T-helper 1 cell (primary cell): ENCODE results near the gene GNGT2.
"Not testable (repeated sequence)": the region's sequence is repeated elsewhere in the genome, so short reads cannot be mapped to it uniquely, and the experiment has no call there.

ENCODE experiments used
- DNase-seq, 5 donors: peaks; one replicate each; pipeline ENCODE4 v3.0.0-alpha.2; 2012 to 2020

GNGT2 gene

DNA sequence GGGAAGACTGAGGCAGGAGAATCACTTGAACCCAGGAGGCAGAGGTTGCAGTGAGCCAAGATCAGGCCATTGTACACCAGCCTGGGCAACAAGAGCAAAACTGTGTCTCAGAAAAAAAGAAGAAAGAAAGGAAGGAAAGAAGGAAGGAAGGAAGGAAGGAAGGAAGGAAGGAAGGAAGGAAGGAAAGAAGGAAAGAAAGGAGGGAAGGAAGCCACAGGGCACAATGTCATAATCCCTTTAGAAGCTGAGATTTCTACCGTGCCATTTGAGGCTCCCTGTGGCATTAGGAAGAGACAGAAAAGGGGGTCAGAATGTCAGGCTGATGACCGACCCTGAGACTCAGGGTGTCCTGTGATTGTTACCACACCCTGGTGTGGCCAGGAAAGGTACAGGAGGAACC, 6.6 kb downstream of the GNGT2 start:
- no peak for DNase-seq

DNA sequence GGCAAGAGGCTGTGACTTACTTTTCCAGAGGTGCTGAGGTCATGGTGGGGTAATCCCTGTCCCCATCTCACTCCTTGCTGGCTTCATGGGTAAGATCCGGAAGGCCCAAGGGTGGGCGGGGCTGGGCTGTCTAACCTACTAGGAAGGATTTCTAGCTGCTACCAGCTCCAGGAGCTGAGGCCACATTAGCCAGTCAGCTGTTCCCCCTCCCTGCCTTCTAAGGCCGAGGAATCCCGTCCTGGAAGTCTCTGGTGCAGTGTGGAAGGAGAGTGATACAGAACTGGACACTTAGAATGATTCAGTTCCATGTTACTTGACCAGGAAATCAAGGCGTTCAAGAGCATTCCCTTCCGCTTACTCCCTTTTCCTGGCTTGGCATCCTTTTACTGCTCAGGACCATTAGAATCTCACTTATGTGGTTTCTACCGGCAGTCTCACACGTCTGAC, 8.9 kb downstream of the GNGT2 start:
- no peak for DNase-seq

DNA sequence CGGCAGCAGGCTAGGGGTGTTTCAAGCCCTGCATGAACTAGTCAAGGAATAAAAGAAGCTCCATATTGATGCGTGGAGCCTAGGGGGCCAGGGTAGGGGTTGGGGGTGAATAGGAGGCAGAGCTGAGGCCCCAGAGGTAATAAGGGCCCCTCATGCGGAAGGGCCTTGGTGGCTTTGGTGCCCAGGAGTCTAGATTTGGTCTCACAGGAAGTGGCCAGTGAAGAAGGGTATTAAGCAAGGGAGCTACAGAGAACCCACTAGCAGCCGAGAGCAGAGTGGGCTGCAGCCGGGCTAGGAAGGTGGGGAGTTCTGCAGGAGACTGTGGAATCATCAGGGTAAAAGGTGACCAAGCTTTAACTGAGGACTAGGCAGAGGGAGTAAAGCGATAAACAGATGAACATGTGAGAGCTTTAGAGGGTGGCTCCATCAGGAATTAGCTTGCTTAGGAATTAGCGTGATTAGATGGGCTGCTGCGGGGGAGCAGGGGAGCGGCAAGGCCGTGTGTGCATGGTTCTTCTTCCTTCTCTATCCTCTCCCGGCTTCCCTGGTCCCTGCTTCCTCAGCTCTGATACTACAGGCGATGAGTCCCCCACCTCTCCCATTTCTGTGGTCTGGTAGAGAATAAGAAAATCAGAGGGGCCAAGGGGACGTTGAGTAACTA, 9.8 kb downstream of the GNGT2 start:
- no peak for DNase-seq

DNA sequence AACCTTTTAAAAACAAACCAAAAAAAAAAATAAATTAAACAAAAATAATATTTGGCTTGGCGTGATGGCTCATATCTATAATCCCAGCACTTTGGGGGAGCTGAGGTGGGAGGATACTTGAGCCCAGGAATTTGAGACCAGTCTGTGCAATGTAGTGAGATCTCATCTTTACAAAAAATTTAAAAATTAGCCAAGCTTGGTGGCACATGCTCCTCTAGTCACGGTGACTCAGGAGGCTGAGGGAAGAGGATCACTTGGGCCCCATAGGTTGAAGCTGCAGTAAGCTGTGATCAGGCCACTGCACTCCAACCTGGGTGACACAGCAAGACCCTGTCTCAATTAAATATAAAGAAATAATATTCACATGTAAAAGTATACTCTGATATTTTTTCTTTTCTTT, 12.2 kb downstream of the GNGT2 start:
- DNase-seq, result no peak

DNA sequence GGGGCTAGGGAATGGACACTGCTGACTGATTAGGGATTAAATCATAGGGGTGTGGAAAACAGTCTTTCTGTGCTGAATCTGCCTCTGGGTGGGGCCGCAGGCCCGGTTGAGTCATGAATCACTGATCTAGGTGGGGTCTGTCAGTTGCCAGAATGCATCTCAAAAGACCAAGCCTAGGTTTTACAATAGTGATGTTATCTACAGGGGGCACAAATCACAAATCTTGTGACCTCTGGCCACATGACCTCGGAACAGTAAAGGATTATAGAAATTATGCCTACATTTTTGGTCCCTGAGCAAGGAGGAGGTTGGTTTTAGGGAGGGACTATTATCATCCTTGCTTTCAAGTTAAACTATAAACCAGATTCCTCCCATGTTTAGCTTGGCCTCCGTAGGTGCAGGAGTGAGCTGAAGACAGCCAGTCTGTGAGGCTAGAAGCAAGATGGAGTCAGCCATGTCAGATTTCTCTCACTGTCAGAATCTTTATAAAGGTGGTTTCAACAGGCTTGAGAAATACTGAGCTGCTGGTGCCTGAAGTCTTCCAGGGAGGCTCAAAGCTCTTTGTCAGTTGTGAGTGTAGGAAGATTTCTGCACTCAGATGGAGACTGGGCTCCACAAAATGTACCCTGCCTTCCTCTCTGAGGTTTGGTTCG, 12.9 kb downstream of the GNGT2 start:
- no peak for DNase-seq

DNA sequence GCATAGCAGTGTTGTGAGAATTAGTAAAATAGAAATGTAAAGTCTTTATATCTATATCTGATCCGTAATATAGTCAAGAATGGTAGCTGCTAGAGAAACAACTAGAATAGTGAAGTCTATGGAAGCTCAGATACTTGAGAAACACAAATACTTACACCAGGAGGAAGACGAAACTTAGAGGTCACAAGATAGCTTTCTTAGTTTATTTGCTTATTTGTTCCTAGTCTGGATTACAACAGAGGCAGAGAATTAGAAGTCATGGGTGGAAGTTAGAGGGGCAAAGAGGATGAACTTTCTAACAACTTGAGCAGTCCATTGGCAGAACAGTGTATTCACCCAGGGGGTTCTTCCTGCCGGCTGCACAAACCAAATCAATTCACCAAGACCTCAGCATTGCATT, 13.9 kb downstream of the GNGT2 start:
- DNase-seq, result no peak

DNA sequence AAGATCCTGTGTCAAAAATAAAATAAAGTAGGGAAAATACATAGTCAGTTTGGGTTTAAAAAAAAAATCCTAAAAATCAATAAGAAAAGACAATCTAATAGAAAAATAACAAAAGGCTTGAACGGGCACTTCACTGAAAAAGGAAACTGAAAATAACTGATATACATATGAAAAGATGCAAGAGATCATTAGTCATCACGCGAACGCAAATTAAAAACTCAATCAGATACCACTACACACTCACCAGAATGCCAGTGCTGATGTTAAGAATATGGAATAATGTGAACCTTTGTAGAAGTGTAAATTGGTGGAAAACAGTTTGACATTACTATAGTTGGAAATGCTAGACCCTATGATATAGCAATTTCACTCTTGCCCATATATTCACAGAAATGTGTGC, 14.6 kb downstream of the GNGT2 start:
- peak in 1 of 5 donors; percentile 49 for DNase-seq

DNA sequence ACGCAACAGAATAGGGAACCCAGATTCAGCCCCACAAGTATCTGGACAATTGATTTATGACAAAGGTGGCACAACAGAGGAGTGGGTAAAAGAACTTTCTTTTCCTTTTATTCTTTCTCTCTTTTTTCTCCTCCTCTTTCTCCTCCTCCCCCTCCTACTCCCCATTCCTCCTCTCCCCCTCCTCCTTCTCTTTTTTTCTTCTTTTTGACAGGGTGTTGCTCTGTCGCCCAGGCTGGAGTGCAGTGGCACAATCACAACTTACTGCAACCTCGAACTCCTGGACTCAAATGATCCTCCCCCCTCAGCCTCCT, 16.1 kb downstream of the GNGT2 start:
- DNase-seq, result no peak

DNA sequence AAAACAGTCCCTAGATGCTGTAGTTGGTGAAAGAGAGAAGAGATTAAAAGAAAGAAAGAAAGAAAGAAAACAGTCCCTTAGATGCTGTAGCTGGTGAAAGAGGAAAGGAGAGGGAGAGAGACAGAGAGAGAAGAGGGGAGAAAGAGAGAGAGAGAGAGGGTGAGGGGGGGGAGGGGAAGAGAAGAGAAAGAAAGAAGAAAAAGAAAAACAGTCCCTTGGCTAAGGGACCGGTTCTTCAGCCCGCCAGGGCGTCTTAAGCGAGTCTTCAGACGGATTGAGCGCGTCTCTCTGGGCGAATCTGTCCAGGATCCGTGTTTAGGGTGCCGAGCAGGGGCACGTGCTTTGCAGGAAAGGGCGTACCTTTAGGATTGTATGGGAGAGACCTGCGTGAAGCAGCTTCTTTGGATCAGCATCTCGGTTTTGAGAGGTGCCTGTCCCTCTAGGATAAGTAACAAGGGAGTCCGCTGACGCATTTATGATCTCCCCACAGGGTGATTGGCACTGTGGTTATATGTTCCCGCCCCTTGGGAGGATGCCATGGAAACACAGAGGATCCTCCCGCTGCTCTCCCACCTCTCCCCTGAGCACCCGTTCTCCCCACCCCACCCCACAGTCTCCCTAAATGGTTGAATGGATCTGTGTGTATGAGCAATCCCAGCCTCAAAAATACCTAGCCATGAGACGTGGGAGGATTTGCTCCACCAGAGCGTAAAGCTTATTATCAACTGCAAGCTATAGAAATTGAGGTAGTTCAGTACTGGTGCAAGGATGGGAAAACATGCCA, 16.7 kb downstream of the GNGT2 start:
- DNase-seq, result peak in 1 of 5 donors; percentile 44

DNA sequence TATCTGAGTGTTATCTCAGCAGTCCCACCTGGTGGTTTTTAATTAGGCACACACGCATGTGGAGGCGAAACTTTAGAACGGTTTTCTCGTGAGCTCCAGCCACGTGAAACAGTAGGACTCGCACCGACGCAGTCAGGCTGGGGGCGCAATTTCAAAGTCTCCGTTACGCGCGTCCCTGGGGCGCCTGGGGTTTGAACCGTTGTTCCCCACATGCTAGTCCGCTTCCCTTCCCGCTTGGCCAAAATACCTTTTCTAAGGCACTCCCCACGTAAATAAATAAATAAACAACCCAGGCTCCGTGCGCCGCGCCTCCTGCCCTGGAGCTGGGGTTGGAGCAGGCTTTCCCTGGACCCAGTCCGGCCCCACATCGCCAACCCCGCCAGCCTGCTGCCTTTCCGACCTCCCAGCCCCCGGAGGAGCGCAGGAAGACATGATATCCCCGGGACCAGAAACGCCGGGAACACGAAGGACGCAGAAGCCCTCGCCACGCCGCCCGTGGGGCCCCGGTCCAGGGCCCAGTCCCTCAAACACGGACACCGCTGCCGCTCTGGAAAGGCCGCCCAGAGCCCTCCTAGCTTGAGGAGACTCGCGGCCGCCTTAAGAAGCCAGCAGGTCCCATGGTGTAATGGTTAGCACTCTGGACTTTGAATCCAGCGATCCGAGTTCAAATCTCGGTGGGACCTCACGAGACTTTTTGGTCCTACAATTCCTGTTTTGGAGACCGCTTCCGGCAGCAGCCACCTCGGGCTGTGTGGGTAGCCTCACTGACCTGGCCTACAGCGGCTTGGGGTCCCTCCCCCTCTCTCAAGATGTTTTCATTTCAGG, 18.2 kb downstream of the GNGT2 start:
- peak; percentile 67 to 85 (median 77) for DNase-seq

DNA sequence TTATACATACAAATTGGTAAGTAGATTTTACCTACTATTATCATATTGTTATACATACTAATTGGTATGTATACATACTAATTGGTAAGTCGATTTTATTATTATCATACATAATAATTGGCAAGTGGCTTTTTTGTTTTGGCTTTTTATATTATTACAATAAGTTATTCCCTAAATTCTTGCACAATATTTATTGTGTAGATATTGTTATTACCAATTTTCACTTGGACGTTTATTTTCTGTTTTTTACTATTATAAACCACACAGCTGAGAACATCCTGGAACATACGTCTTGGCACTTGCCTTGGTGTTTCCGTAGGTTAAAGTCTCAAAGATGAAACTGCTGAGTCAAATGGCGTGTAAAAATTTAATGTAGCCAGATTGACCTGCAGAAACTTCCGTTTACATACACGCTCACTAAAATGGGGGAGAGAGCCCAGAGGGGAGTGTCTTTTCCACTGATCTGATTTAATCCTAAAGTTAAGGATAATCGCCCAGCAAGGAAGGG, 18.9 kb downstream of the GNGT2 start:
- peak in 1 of 5 donors; percentile 84 for DNase-seq

DNA sequence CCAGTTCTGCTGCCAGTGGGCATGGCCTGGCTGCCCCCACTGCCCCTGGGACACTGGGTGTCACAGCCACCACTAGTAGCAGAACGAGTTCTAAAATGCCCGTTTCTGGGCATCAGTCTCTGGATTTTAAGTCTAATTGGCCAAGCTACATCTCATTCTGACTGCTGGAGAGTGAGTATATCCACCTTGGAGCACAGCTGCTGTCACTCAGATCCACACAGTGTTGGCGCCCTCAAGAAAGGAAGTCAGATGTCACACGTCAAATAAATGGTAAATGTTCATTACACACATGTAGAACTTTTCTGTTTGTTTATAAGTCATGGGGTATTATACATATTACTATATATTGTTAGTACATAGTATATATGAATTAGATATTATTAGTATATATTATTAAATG, 19.4 kb downstream of the GNGT2 start:
- DNase-seq, result no peak

DNA sequence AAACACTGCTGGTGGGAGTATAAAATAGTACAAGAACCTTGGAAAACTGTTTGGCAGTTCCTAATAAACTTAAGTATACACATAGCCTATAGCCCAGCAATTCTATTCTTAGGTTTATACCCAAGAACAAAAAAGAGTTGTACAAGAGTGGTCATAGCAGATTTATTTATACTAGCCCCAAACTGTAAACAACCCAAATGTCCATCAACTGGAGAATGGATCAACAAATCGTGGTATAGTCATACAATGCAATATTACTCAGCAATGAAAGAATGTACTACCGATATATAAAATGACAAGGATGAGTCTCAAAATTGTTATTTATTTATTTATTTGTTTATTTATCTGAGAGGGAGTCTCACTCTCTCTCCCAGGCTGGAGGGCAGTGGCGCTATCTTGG, 23.1 kb downstream of the GNGT2 start:
- no peak for DNase-seq

DNA sequence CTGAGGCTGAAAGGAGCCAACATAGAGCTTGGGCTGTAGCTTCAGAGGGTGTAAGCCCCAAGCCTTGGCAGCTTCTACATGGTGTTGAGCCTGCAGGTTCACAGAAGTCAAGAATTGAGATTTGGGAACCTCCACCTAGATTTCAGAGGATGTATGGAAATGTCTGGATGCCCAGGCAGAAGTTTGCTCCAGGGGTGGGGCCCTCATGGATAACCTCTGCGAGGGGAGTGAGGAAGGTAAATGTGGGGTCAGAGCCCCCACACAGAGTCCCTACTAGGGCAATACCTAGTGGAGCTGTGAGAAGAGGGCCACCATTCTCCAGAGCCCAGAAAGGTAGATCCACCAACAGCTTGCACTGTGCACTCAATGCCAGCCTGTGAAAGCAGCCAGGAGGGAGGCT, 25.0 kb downstream of the GNGT2 start:
- not testable (repeated sequence) for DNase-seq

DNA sequence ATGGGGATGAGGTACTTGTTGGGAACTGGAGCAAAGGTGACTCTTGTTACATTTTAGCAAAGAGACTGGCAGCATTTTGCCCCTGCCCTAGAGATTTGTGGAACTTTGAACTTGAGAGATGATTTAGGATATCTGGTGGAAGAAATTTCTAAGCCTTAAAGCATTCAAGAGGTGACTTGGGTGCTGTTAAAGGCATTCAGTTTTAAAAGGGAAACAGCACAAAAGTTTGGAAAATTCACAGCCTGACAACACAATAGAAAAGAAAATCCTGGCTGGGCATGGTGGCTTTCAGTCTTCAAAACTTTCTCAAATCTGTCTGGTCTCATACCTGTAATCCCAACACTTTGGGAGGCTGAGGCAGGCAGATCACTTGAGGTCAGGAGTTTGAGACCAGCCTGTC, 25.9 kb downstream of the GNGT2 start:
- not testable (repeated sequence) for DNase-seq

DNA sequence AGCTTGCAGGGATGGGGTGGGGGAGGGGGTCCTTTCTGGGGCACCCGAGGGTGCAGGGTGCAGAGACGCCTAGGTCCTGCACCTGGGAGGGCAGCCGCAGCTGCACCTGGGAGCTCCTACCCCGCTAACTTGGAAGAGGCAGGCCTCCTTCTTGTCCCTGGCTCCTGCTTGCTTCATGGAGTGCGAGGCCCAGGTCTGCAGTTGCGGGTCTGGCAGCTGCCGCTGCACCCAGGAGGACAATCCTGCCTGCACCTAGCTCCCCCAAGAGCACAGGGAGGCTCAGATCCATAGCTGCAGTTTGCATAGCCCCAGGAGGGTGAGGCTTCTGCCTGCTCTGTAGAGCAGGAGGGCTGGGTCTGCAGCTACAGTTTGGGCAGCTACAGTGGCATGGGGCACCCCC, 26.6 kb downstream of the GNGT2 start:
- no peak for DNase-seq

DNA sequence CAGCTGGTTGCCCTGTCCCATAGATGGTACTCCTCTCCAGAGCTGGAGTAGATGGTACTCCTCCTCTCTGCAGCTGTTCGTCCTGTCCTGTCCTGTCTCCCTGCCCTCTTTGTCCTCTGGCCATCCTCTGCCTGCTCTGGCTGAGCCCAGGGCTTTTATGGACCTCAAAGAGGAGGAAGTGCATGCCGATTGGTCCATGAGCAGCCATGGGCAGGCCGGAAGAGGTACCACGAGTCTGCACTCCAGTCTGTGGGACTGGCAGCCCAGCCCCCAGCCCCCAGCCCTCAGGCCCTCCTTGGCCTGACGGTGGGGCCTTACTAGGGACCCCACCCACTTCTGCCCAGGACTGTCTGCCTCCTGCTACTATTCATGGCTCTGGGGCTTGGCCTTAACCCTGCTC, 27.0 kb downstream of the GNGT2 start:
- no peak for DNase-seq

DNA sequence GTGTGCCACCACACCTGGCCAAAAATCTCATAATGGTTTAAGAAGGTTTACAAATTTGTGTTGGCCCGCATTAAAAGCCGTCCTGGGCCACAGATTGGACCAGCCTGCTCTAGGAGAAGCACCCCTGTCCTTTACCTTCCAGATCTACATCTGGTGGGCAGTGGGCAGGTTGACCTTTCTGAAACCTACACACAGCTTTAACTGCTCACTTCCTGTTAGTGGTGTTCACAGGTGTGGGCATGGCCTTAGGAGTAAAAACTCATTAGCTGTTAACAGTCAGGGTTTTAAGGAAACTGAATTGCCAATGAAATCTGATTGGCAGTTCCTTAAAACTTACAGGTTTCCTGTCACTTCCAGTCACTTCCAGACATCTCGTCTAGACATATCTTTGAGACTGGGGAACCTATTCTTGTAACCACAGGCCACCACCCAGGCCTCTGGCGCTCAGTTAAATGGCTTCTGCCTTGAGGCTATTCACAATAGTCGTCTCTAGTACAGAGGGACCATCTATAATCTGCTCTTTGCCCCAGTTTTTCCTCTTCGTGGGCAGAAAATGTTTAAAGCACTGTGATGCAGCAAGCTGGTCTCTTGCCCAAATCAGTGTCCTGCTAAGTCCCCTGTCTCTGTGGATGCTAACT, 29.3 kb downstream of the GNGT2 start:
- no peak for DNase-seq

DNA sequence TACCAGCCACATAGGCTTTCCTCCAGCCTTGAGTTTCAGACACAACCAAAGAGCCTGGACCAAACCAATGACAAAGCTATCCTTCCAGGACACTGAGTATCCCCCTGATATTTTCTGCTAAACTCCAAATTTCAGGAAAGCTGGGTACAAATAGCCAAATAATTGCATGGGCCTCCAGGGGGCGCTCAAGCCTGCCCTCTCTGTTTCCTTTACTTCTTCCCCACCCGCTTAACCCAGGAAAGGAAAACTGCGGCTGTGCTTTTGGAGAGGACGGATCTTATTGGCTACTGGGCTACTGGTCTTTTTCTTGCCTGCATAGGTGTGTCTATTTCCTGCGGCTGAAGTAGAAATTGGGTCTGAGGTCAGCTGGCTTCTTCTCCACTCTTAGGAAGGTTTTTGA, 30.1 kb downstream of the GNGT2 start:
- peak; percentile 25 to 62 (median 49) for DNase-seq

DNA sequence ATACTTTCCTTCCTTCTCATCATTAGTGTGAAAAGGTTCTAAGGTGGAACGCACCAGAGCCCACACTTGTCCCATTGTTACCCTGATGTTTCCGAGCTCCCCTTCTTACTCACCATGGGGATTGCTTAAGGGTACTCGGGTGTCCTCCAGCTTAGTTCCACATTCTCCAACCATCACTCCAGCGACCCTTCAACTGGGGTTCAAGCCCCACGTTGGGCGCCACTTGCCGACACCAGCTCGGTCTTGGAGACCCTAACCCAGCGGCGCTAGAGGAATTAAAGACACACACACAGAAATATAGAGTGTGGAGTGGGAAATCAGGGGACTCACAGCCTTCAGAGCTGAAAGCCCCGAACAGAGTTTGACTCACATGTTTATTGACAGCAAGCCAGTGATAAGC, 34.4 kb downstream of the GNGT2 start:
- not testable (repeated sequence) for DNase-seq

DNA sequence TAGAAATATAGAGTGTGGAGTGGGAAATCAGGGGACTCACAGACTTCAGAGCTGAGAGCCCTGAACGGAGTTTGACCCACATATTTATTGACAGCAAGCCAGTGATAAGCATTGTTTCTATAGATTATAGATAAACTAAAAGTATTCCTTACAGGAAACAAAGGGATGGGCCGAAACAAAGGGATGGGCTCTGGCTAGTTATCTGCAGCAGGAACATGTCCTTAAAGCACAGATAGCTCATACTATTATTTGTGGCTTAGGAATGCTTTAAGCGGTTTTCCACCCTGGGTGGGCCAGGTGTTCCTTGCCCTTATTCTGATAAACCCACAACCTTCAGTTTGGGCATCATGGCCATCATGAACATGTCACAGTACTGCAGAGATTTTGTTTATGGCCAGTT, 39.7 kb downstream of the GNGT2 start:
- DNase-seq, result not testable (repeated sequence)

DNA sequence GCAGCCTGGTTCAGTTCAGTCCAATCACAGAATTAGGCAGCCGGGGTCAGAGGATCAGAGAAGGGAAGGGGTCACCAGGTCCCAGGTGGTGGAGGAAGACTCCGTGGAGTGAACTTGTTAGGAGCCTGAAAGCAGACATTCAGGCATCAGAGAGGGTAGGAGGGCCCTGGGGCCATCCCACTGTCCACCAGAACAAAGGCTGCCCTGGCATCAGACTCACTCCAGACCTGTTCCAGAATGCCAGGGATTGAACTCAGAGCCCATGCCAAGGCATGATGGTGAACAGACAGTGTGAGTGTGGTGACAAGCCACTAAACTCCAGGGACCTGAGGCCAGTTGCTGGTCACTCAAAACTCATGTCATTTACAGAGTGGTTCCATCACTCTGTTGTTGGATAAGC, 40.2 kb downstream of the GNGT2 start:
- DNase-seq, result no peak
